Neural cell (in vitro differentiated cells): Measurements from ENCODE around the gene DNAJB7. TPM values are rescaled to one million over a fixed set of nuclear protein-coding genes. Genes with fewer than 3 reads are reported as not detected.

Experiments
- H2AFZ ChIP-seq: fragments of 200-600, 300-800 bp; sonication (generic), shearing (Covaris generic); 2 replicates; pipeline ENCODE4 v1.6.0; 2014; ENCODE audit warnings: low read depth, mild to moderate bottlenecking, antibody characterized with exemption, low read length, moderate library complexity
- H3F3A ChIP-seq: fragments of 200-600 bp; shearing (Covaris generic); 2 replicates; pipeline ENCODE4 v1.6.1; 2016; ENCODE audit warnings: mild to moderate bottlenecking, moderate library complexity, mixed read lengths, antibody characterized with exemption, low read length; ENCODE audit not compliant: insufficient read depth, poor library complexity, severe bottlenecking
- H3K27ac ChIP-seq: fragments of 200-600, 300-800 bp; sonication (generic), shearing (Covaris generic); 2 replicates; pipeline ENCODE4 v1.5.1; 2014; ENCODE audit warnings: mild to moderate bottlenecking, low read length, moderate library complexity
- H3K27me3 ChIP-seq: fragments of 300-800, 200-600 bp; sonication (generic), shearing (Covaris generic); 2 replicates; pipeline ENCODE4 v1.6.0; 2014; ENCODE audit warnings: mild to moderate bottlenecking, low read depth, low read length, moderate library complexity; ENCODE audit not compliant: insufficient read depth
- H3K36me3 ChIP-seq: fragments of 300-800, 200-600 bp; sonication (generic), shearing (Covaris generic); 2 replicates; pipeline ENCODE4 v1.5.1; 2014; ENCODE audit warnings: mild to moderate bottlenecking, antibody characterized with exemption, low read length, moderate library complexity; ENCODE audit not compliant: insufficient read depth
- H3K4me2 ChIP-seq: fragments of 300-800, 200-600 bp; sonication (generic), shearing (Covaris generic); 2 replicates; pipeline ENCODE4 v1.6.0; 2014; ENCODE audit warnings: mild to moderate bottlenecking, low read length
- H3K4me3 ChIP-seq: fragments of 300-800, 200-600 bp; sonication (generic), shearing (Covaris generic); 2 replicates; pipeline ENCODE4 v1.5.1; 2014; ENCODE audit warnings: mild to moderate bottlenecking, low read length, moderate library complexity
- H3K79me2 ChIP-seq: fragments of 200-600 bp; shearing (Covaris generic); replicated peaks from 2 replicates; pipeline ENCODE4 v1.6.0; 2014; ENCODE audit warnings: mild to moderate bottlenecking, low read length, moderate library complexity; ENCODE audit not compliant: insufficient read depth
- H3K9ac ChIP-seq: fragments of 300-800, 200-600 bp; sonication (generic), shearing (Covaris generic); 2 replicates; pipeline ENCODE4 v1.6.1; 2016; ENCODE audit warnings: mild to moderate bottlenecking, low read length, mixed read lengths
- H3K9me2 ChIP-seq: fragments of 200-600 bp; shearing (Covaris generic); 2 replicates; pipeline ENCODE4 v1.6.1; 2016; ENCODE audit warnings: mild to moderate bottlenecking, low read length, mixed read lengths; ENCODE audit not compliant: insufficient read depth
- H3K9me3 ChIP-seq: fragments of 200-600, 300-800 bp; sonication (generic), shearing (Covaris generic); 2 replicates; pipeline ENCODE4 v1.6.1; 2016; ENCODE audit warnings: mild to moderate bottlenecking, mixed run types, low read length, moderate library complexity, mixed read lengths
- H4K20me1 ChIP-seq: fragments of 200-600 bp; shearing (Covaris generic); 2 replicates; pipeline ENCODE4 v1.6.1; 2016; ENCODE audit warnings: mild to moderate bottlenecking, mixed run types; ENCODE audit not compliant: insufficient read depth
- CTCF ChIP-seq: fragments of 450-650 bp; IDR thresholded peaks from 2 replicates; pipeline ENCODE4 v1.5.1; 2014; ENCODE audit warnings: antibody characterized with exemption, mild to moderate bottlenecking, moderate library complexity; ENCODE audit not compliant: poor library complexity, severe bottlenecking
- EP300 ChIP-seq: fragments of 450-650 bp; conservative IDR thresholded peaks from 2 replicates; pipeline ENCODE4 v1.6.1; 2014; ENCODE audit warnings: antibody characterized with exemption, mild to moderate bottlenecking, moderate library complexity; ENCODE audit not compliant: poor library complexity, severe bottlenecking
- EZH2 ChIP-seq: fragments of 200-600, 300-800 bp; shearing (Covaris generic), sonication (generic); IDR thresholded peaks from 2 replicates; pipeline ENCODE4 v1.6.1; 2014; ENCODE audit warnings: antibody characterized with exemption, low read length, borderline replicate concordance, mild to moderate bottlenecking; ENCODE audit not compliant: insufficient read depth, poor library complexity, severe bottlenecking
- MXI1 ChIP-seq: fragments of 450-650 bp; conservative IDR thresholded peaks from 2 replicates; pipeline ENCODE4 v1.6.1; 2014; ENCODE audit warnings: antibody characterized with exemption, mild to moderate bottlenecking; ENCODE audit not compliant: poor library complexity, severe bottlenecking
- POLR2AphosphoS5 ChIP-seq: IDR thresholded peaks from 2 replicates; pipeline ENCODE4 v1.6.1; 2012
- RAD21 ChIP-seq: fragments of 450-650 bp; conservative IDR thresholded peaks from 2 replicates; pipeline ENCODE4 v1.6.1; 2014; ENCODE audit warnings: antibody characterized with exemption, mild to moderate bottlenecking, moderate library complexity
- REST ChIP-seq: IDR thresholded peaks from 2 replicates; pipeline ENCODE4 v1.6.1; 2012; ENCODE audit warnings: borderline replicate concordance
- SMC3 ChIP-seq: fragments of 450-650 bp; conservative IDR thresholded peaks from 2 replicates; pipeline ENCODE4 v1.6.1; 2014; ENCODE audit warnings: antibody characterized with exemption, mild to moderate bottlenecking, moderate library complexity; ENCODE audit not compliant: poor library complexity
- TAF1 ChIP-seq: IDR thresholded peaks from 2 replicates; pipeline ENCODE4 v1.6.1; 2012; ENCODE audit warnings: low read depth
- polyA plus RNA-seq: library from polyadenylated mRNA; depleted of rRNA; stranded (reverse); fragments of >200 nt; gene quantifications from 2 replicates; pipeline ENCODE4 v1.2.3, GENCODE V29; 2014

The DNAJB7 gene
- polyA plus RNA-seq, 1 donor from 2014 or later = not detected

- Histone ChIP-seq H4K20me1 (no peaks in the 10 kb centered on the region), H3K4me3 (no peak overlapping the region), H3K27me3 (no peaks in the 10 kb centered on the region), H3K27ac (no peak overlapping the region), H3K36me3 (no peaks in the 10 kb centered on the region), H3K9me3 (no peaks in the 10 kb centered on the region), H3K9ac (no peak overlapping the region), H3F3A (peaks cover under 1% of the 10 kb centered on the region), H3K79me2 (peaks cover 32% of the 10 kb centered on the region), H3K4me2 (no peak overlapping the region), H3K9me2 (no peaks in the 10 kb centered on the region), H2AFZ (no peak overlapping the region)
- TF ChIP-seq SMC3 = no peak
- TF ChIP-seq POLR2AphosphoS5 = no peak
- no peak for TF ChIP-seq REST
- TF ChIP-seq RAD21 = no peak
- no peak for TF ChIP-seq MXI1
- no peak for TF ChIP-seq EZH2
- TF ChIP-seq CTCF = no peak
- no peak for TF ChIP-seq EP300
- no peak for TF ChIP-seq TAF1
Observed at GRCh38 chr22:40862537-40862936, 624 bp upstream of the DNAJB7 start.

- Histone ChIP-seq H3F3A (peaks cover 4% of the 10 kb centered on the region), H3K9me3 (no peaks in the 10 kb centered on the region), H3K36me3 (no peaks in the 10 kb centered on the region), H3K4me3 (peak overlapping the region; percentile 85), H2AFZ (peak overlapping the region; percentile 95), H3K9ac (peak overlapping the region; percentile 92), H3K27ac (peak overlapping the region; percentile 97), H3K9me2 (no peaks in the 10 kb centered on the region), H3K4me2 (peak overlapping the region; percentile 71), H3K27me3 (no peaks in the 10 kb centered on the region), H4K20me1 (peaks cover 3% of the 10 kb centered on the region), H3K79me2 (peaks cover 75% of the 10 kb centered on the region)
- no peak for TF ChIP-seq REST
- peak; percentile 2 for TF ChIP-seq MXI1
Observed at GRCh38 chr22:40857309-40857855, 4.5 kb downstream of the DNAJB7 start.
